Chondrocyte (in vitro differentiated cells): ENCODE measurements around the gene PRRX2. TPM values are rescaled to one million over a fixed set of nuclear protein-coding genes. Genes with fewer than 3 reads are reported as not detected.
A peak's percentile ranks its signal among the peaks of the same experiment; 100 is the strongest.

Source experiments
- DNase-seq: peaks from one replicate; pipeline ENCODE4 v3.0.0; 2021; ENCODE audit warnings: mixed read lengths, low spot score
- H3K27ac Mint-ChIP-seq: one replicate; pipeline ENCODE4 v1.8.0; 2021; ENCODE audit warnings: mild to moderate bottlenecking, moderate library complexity, mixed read lengths; ENCODE audit not compliant: unreplicated experiment
- H3K27me3 Mint-ChIP-seq: 2 replicates; pipeline ENCODE4 v1.8.0; 2021; ENCODE audit warnings: low read depth, mixed read lengths
- H3K36me3 Mint-ChIP-seq: 2 replicates; pipeline ENCODE4 v1.8.0; 2021; ENCODE audit warnings: low read depth, mixed read lengths
- H3K4me1 Mint-ChIP-seq: 2 replicates; pipeline ENCODE4 v1.8.0; 2021; ENCODE audit warnings: low read depth, mild to moderate bottlenecking, mixed read lengths
- H3K4me3 Mint-ChIP-seq: one replicate; pipeline ENCODE4 v1.8.0; 2021; ENCODE audit warnings: mild to moderate bottlenecking, moderate library complexity, mixed read lengths; ENCODE audit not compliant: unreplicated experiment
- H3K9me3 Mint-ChIP-seq: 2 replicates; pipeline ENCODE4 v1.8.0; 2021; ENCODE audit warnings: low read depth, mixed read lengths
- total RNA-seq: library from RNA; stranded (reverse); gene quantifications from 3 replicates; pipeline ENCODE4 v1.2.1, GENCODE V29; 2021
- TF ChIP-seq, protein P1 (sequence below): fragments of 200-600 bp; sonication (generic); IDR thresholded peaks from 2 replicates; pipeline ENCODE4 v1.5.0; 2021; ENCODE audit warnings: antibody characterized with exemption, mild to moderate bottlenecking, moderate library complexity

The PRRX2 gene
- total RNA-seq, 1 donor from 2014 or later = 5.7 TPM

DNA sequence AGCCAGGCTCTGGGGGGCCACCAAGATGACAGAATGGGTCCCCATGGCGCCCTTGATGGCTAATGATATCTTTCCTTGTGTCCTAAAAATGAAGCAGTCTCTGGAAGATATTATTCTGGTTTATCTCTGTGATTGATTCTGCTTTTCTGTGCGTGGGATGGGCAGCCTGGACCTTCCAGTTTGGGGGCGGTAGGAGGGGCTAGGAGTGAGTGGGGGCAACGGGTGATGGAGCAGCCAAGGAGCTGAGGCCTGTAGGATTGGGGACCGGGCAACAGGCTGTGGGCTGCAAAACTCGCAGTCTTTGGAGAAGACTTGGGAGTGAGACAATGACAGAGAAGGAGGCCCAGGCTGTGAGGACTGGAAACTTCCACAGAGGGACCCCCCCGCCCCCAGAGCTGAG, 8.8 kb downstream of the PRRX2 start:
- Mint-ChIP-seq H3K27ac (no peak overlapping the region), H3K27me3 (peaks cover 8% of the 10 kb centered on the region), H3K4me3 (no peak overlapping the region), H3K36me3 (no peaks in the 10 kb centered on the region), H3K9me3 (no peaks in the 10 kb centered on the region), H3K4me1 (peaks cover 28% of the 10 kb centered on the region)
- TF ChIP-seq, protein P1, sequence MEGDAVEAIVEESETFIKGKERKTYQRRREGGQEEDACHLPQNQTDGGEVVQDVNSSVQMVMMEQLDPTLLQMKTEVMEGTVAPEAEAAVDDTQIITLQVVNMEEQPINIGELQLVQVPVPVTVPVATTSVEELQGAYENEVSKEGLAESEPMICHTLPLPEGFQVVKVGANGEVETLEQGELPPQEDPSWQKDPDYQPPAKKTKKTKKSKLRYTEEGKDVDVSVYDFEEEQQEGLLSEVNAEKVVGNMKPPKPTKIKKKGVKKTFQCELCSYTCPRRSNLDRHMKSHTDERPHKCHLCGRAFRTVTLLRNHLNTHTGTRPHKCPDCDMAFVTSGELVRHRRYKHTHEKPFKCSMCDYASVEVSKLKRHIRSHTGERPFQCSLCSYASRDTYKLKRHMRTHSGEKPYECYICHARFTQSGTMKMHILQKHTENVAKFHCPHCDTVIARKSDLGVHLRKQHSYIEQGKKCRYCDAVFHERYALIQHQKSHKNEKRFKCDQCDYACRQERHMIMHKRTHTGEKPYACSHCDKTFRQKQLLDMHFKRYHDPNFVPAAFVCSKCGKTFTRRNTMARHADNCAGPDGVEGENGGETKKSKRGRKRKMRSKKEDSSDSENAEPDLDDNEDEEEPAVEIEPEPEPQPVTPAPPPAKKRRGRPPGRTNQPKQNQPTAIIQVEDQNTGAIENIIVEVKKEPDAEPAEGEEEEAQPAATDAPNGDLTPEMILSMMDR = no peak
- DNase-seq = no peak

DNA sequence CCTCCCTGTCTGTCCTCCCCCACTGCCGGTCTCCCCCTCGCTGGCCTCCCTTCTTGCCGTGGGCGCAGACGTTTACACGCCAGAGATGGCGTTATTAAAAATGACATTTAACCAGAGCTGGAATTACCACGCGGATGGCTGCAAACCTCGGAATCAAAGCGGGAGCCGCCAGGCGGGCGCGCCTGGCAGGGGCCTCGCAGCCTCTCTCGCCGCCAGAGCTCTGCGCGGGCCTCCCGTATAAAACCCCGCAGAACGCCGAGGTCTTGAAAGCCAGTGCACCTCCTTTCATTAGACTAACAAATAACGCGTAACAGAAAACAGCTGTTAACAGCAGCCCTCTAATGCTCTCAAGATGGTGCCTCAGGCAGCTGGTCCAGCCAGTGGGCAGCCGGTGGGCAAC, 10.2 kb downstream of the PRRX2 start:
- H3K4me1 Mint-ChIP-seq = peaks cover 21% of the 10 kb centered on the region
- no peak for DNase-seq
- H3K27ac Mint-ChIP-seq = no peak overlapping the region
- no peaks in the 10 kb centered on the region for H3K36me3 Mint-ChIP-seq
- no peak overlapping the region for H3K4me3 Mint-ChIP-seq
- H3K9me3 Mint-ChIP-seq = no peaks in the 10 kb centered on the region
- H3K27me3 Mint-ChIP-seq = peaks cover 9% of the 10 kb centered on the region
- TF ChIP-seq, protein P1 = no peak

GRCh38 chr9:129676287-129676686, 10.8 kb downstream of the PRRX2 start:
- Mint-ChIP-seq H3K27me3 (peaks cover 11% of the 10 kb centered on the region), H3K4me3 (no peak overlapping the region), H3K36me3 (no peaks in the 10 kb centered on the region), H3K9me3 (no peaks in the 10 kb centered on the region), H3K4me1 (peaks cover 21% of the 10 kb centered on the region), H3K27ac (no peak overlapping the region)
- DNase-seq = no peak
- TF ChIP-seq, protein P1 = no peak

- Mint-ChIP-seq H3K4me1 (peaks cover 18% of the 10 kb centered on the region), H3K27ac (no peak overlapping the region), H3K4me3 (no peak overlapping the region), H3K27me3 (peaks cover 11% of the 10 kb centered on the region), H3K36me3 (no peaks in the 10 kb centered on the region), H3K9me3 (no peaks in the 10 kb centered on the region)
- no peak for DNase-seq
- TF ChIP-seq, protein P1 = peak; percentile 54
Observed at GRCh38 chr9:129676975-129677374, 11.5 kb downstream of the PRRX2 start.

GRCh38 chr9:129677456-129677855, 12.0 kb downstream of the PRRX2 start:
- H3K4me1 Mint-ChIP-seq = peaks cover 18% of the 10 kb centered on the region
- H3K9me3 Mint-ChIP-seq = no peaks in the 10 kb centered on the region
- peaks cover 13% of the 10 kb centered on the region for H3K27me3 Mint-ChIP-seq
- peak overlapping the region; percentile 2 for H3K4me3 Mint-ChIP-seq
- no peak for DNase-seq
- no peaks in the 10 kb centered on the region for H3K36me3 Mint-ChIP-seq
- H3K27ac Mint-ChIP-seq = peak overlapping the region; percentile 76
- TF ChIP-seq, protein P1 = no peak
